K562 (cell line): ENCODE results near the gene TMEM63A. TPM values are rescaled to one million over a fixed set of nuclear protein-coding genes. Genes with fewer than 3 reads are reported as not detected.

Experiments
- ATAC-seq: fragments of 200-7000 bp; cut with Tn5 transposase; 3 replicates; pipeline ENCODE4 v1.9.1; 2020; ENCODE audit warnings: moderate library complexity
- BruUV-seq: library from RNA; stranded (reverse); fragments of 400-500 nt; replicated peaks from 2 replicates; lab custom pipeline; 2021; lab: Mats Ljungman, UMichigan
- CTCF ChIA-PET: fragments of 300-600 bp; formaldehyde crosslinking; extraction: SDS; loops from one replicate; lab custom pipeline; 2021; ENCODE audit warnings: low intra/inter-chr PET ratio; lab: Yijun Ruan, JAX
- POLR2A ChIA-PET: fragments of 300-600, 350-650 bp; sonication (Branson Sonifier 250); formaldehyde crosslinking; extraction: SDS; loops from one replicate; lab custom pipeline; 2021; ENCODE audit warnings: antibody characterized with exemption, inconsistent platforms; lab: Yijun Ruan, JAX
- DNase-seq, 4 experiments: peaks; one replicate each; pipeline versions ENCODE4 v3.0.0 to v3.0.0-alpha.2; 2011 to 2018; ENCODE audit warnings: low spot score in 3 of 4, mixed read lengths in 3 of 4; ENCODE audit errors: extremely low read depth in 1 of 4
- FAIRE-seq: peaks from 2 replicates; lab custom pipeline; 2011; peaks lifted over from hg19 to GRCh38; lab: Jason Lieb, UNC
- H2AFZ ChIP-seq: 2 replicates; pipeline ENCODE4 v1.6.0; 2011; ENCODE audit warnings: low read depth, low read length, control low read depth, inconsistent platforms
- H3K27ac ChIP-seq: fragments of 200-600 bp; 3 replicates; pipeline ENCODE4 v1.8.0; 2011; ENCODE audit warnings: low read depth, mild to moderate bottlenecking, control low read depth, inconsistent platforms, low read length, moderate library complexity, mixed read lengths; ENCODE audit errors: extremely low read depth
- H3K27me3 ChIP-seq, 2 experiments: fragments of 300-600 bp in 1 of 2; 2 replicates in 1 of 2; 3 replicates in 1 of 2; pipeline versions ENCODE4 v1.6.0 to v1.8.0; 2011; ENCODE audit warnings: inconsistent platforms in 2 of 2, low read length in 2 of 2, mild to moderate bottlenecking in 1 of 2, mixed read lengths in 1 of 2, moderate library complexity in 1 of 2; ENCODE audit not compliant: control insufficient read depth in 2 of 2, insufficient read depth in 2 of 2
- H3K36me3 ChIP-seq: fragments of 300-600 bp; 3 replicates; pipeline ENCODE4 v1.8.0; 2011; ENCODE audit warnings: mild to moderate bottlenecking, low read length, inconsistent platforms; ENCODE audit not compliant: control insufficient read depth, insufficient read depth
- H3K4me1 ChIP-seq, 2 experiments: fragments of 200-600 bp in 1 of 2; replicated peaks in 1 of 2; 2 replicates in 1 of 2; 3 replicates in 1 of 2; pipeline versions ENCODE4 v1.5.1 to v1.8.0; 2011; ENCODE audit warnings: inconsistent platforms in 2 of 2, low read length in 2 of 2, mild to moderate bottlenecking in 1 of 2, mixed read lengths in 1 of 2, moderate library complexity in 1 of 2; ENCODE audit not compliant: control insufficient read depth in 2 of 2, insufficient read depth in 2 of 2
- H3K4me2 ChIP-seq: 2 replicates; pipeline ENCODE4 v1.6.1; 2011; ENCODE audit warnings: low read length, control low read depth, inconsistent platforms, mixed read lengths; ENCODE audit not compliant: insufficient read depth
- H3K4me3 ChIP-seq: fragments of 200-600 bp; sonication (generic), shearing (Covaris generic); 2 replicates; pipeline ENCODE4 v1.5.1; 2016; ENCODE audit warnings: control low read depth, inconsistent platforms
- H3K79me2 ChIP-seq: fragments of 200-600 bp; 3 replicates; pipeline ENCODE4 v1.8.0; 2011; ENCODE audit warnings: low read length, inconsistent platforms; ENCODE audit not compliant: control insufficient read depth, insufficient read depth
- H3K9ac ChIP-seq, 2 experiments: 2 replicates each; pipeline versions ENCODE4 v1.6.0 to v1.6.1; 2011; ENCODE audit warnings: low read depth in 2 of 2, low read length in 2 of 2, control low read depth in 1 of 2, inconsistent platforms in 1 of 2, mild to moderate bottlenecking in 1 of 2, mixed read lengths in 1 of 2; ENCODE audit not compliant: insufficient read depth in 1 of 2
- H3K9me1 ChIP-seq: one replicate; pipeline ENCODE4 v1.6.0; 2011; ENCODE audit warnings: inconsistent platforms, mild to moderate bottlenecking, low read length, moderate library complexity; ENCODE audit not compliant: control insufficient read depth, insufficient read depth
- H3K9me3 ChIP-seq: replicated peaks from 2 replicates; pipeline ENCODE4 v1.5.1; 2011; ENCODE audit warnings: low read depth, low read length, inconsistent platforms; ENCODE audit not compliant: control insufficient read depth, insufficient read depth
- H4K20me1 ChIP-seq: replicated peaks from 2 replicates; pipeline ENCODE4 v1.6.1; 2011; ENCODE audit warnings: low read length, inconsistent platforms, mixed read lengths; ENCODE audit not compliant: control insufficient read depth, insufficient read depth
- CTCF ChIP-seq, 3 experiments: IDR thresholded peaks in 2 of 3; conservative IDR thresholded peaks in 1 of 3; 2 replicates each; pipeline ENCODE4 v1.5.1; 2011 to 2012; ENCODE audit warnings: low read length in 3 of 3, mild to moderate bottlenecking in 3 of 3, control low read depth in 2 of 3, improper control_type of control experiment in 1 of 3, inconsistent platforms in 1 of 3, low read depth in 1 of 3, mixed read lengths in 1 of 3, moderate library complexity in 1 of 3; ENCODE audit not compliant: insufficient read depth in 2 of 3
- JUND ChIP-seq, 2 experiments: IDR thresholded peaks; 2 replicates in 1 of 2; 3 replicates in 1 of 2; pipeline ENCODE4 v1.6.1; 2011; ENCODE audit warnings: borderline replicate concordance in 2 of 2, low read depth in 2 of 2, low read length in 2 of 2, improper control_type of control experiment in 1 of 2, missing biosample characterization in 1 of 2, missing genetic modification characterization in 1 of 2, missing genetic modification reagents in 1 of 2
- KLF16 ChIP-seq: IDR thresholded peaks from 2 replicates; pipeline ENCODE4 v1.6.1; 2016; ENCODE audit warnings: antibody characterized with exemption
- MBD1 ChIP-seq: fragments of 250-450 bp; sonication (Bioruptor Pico); IDR thresholded peaks from 2 replicates; pipeline ENCODE4 v1.8.0; 2022; ENCODE audit warnings: inconsistent platforms
- MBD2 ChIP-seq: sonication (generic); IDR thresholded peaks from 2 replicates; pipeline ENCODE4 v1.6.1; 2016; ENCODE audit warnings: low read depth, borderline replicate concordance
- MECOM ChIP-seq: fragments of 250-450 bp; sonication (Bioruptor Pico); IDR thresholded peaks from 2 replicates; pipeline ENCODE4 v1.8.0; 2022; ENCODE audit warnings: inconsistent platforms
- OTX1 ChIP-seq: fragments of 450-650 bp; formaldehyde crosslinking; IDR thresholded peaks from 2 replicates; pipeline ENCODE4 v1.4.0; 2022; ENCODE audit warnings: mild to moderate bottlenecking
- SAFB ChIP-seq: fragments of 200-400 bp; formaldehyde crosslinking; IDR thresholded peaks from 2 replicates; pipeline ENCODE4 v1.6.1; 2017; ENCODE audit warnings: low read depth, low read length, borderline replicate concordance
- SMC3 ChIP-seq: conservative IDR thresholded peaks from 2 replicates; pipeline ENCODE4 v1.6.1; 2011; ENCODE audit warnings: low read depth, low read length, improper control_type of control experiment; ENCODE audit not compliant: insufficient read depth
- XRCC5 ChIP-seq: fragments of 200-400 bp; formaldehyde crosslinking; IDR thresholded peaks from 2 replicates; pipeline ENCODE4 v1.6.1; 2017; ENCODE audit warnings: low read depth, mild to moderate bottlenecking, low read length
- WGBS: fragments of 100-300 bp; shearing (Covaris generic); methylation state at CpG from one replicate; pipeline ENCODE4 v1.1.6; 2016; ENCODE audit warnings: low coverage, mixed read lengths; ENCODE audit not compliant: insufficient coverage; ENCODE audit errors: missing lambda C conversion rate; 5-methylcytosine and 5-hydroxymethylcytosine counted together
- in situ Hi-C: fragments of 300-500 bp; cut with MboI; formaldehyde crosslinking; loops from 4 replicates; pipeline ENCODE4 v1.15.0; 2018; ENCODE audit warnings: inconsistent platforms, mixed read lengths
- intact Hi-C: fragments of 100-400 bp; cut with micrococcal nuclease; formaldehyde crosslinking; loops from 2 replicates; pipeline ENCODE4 v1.14.2; 2022
- polyA plus RNA-seq, 8 experiments: library from polyadenylated mRNA; depleted of rRNA in 4 of 8; stranded (reverse) in 5 of 8; unstranded in 3 of 8; fragments of >200 nt; fragmentation: Nextera tagmentation in 2 of 8; fragmentation: Illumina TruSeq in 1 of 8; extraction: Ambion mirVana in 2 of 8; extraction: Trizol in 1 of 8; gene quantifications; 2 replicates each; pipeline versions ENCODE4 v1.2.1 to v1.2.3, GENCODE V29; 2011 to 2014; ENCODE audit warnings: inconsistent platforms in 1 of 8, missing spikeins in 1 of 8
- total RNA-seq, 7 experiments: library from RNA; depleted of rRNA in 6 of 7; stranded (reverse); fragments of >200 nt in 6 of 7; fragmentation: Illumina TruSeq in 2 of 7; extraction: Trizol in 2 of 7; gene quantifications; 2 replicates each; pipeline versions ENCODE4 v1.2.1 to v1.2.3, GENCODE V29; 2011 to 2021; ENCODE audit warnings: low replicate concordance in 1 of 7
- TF ChIP-seq, protein P1 (sequence below): sonication (generic); formaldehyde crosslinking; IDR thresholded peaks from 2 replicates; pipeline ENCODE4 v1.8.1; 2023; ENCODE audit warnings: mild to moderate bottlenecking, missing genetic modification reagents
- TF ChIP-seq, protein P2 (sequence below): sonication (generic); formaldehyde crosslinking; IDR thresholded peaks from 2 replicates; pipeline ENCODE4 v1.8.0; 2022; ENCODE audit warnings: missing genetic modification reagents, mild to moderate bottlenecking, moderate library complexity, borderline replicate concordance
- TF ChIP-seq, protein P3 (sequence below): sonication (generic); formaldehyde crosslinking; IDR thresholded peaks from 2 replicates; pipeline ENCODE4 v1.8.1; 2022; ENCODE audit warnings: missing genetic modification reagents

The TMEM63A gene
- total and polyA plus RNA-seq, 9 of the 15 experiments (the other 6 are each of a cell fraction or from before 2014, with no cell fraction given), result 2.0 to 54.6 (median 17.5) TPM

GRCh38 chr1:225877580-225877979 lies 4.6 kb downstream of the TMEM63A start:
- CTCF ChIA-PET, result no interaction called here
- in situ Hi-C loops, result loop anchor here (5.0 kb wide), 1 partner anchor 80 kb away; no protein-coding TSS in a partner anchor
- H3K4me2 ChIP-seq, result no peak overlapping the region
- peak; percentile 39; the same call in 1 of the 2 replicates for TF ChIP-seq KLF16
- no peak for TF ChIP-seq OTX1 (CRISPR knock-in tag)
- TF ChIP-seq, protein P1, sequence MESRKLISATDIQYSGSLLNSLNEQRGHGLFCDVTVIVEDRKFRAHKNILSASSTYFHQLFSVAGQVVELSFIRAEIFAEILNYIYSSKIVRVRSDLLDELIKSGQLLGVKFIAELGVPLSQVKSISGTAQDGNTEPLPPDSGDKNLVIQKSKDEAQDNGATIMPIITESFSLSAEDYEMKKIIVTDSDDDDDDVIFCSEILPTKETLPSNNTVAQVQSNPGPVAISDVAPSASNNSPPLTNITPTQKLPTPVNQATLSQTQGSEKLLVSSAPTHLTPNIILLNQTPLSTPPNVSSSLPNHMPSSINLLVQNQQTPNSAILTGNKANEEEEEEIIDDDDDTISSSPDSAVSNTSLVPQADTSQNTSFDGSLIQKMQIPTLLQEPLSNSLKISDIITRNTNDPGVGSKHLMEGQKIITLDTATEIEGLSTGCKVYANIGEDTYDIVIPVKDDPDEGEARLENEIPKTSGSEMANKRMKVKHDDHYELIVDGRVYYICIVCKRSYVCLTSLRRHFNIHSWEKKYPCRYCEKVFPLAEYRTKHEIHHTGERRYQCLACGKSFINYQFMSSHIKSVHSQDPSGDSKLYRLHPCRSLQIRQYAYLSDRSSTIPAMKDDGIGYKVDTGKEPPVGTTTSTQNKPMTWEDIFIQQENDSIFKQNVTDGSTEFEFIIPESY (CRISPR knock-in tag), result no peak
- no peak for TF ChIP-seq SAFB
- TF ChIP-seq CTCF (IDR thresholded peaks at IDR 0.05 in 2 of 3, conservative IDR thresholded peaks at IDR 0.05 in 1 of 3; ENCODE audit: insufficient read depth in 2 of 3, low read depth in 1 of 3, low read length in 3 of 3), result peak; percentile 73 to 82 (median 77)
- 0 out of 2 replicates have a peak, but pooled peaks have one; percentile 18 for TF ChIP-seq SMC3
- no peak for TF ChIP-seq MECOM (CRISPR knock-in tag)
- TF ChIP-seq, protein P2, sequence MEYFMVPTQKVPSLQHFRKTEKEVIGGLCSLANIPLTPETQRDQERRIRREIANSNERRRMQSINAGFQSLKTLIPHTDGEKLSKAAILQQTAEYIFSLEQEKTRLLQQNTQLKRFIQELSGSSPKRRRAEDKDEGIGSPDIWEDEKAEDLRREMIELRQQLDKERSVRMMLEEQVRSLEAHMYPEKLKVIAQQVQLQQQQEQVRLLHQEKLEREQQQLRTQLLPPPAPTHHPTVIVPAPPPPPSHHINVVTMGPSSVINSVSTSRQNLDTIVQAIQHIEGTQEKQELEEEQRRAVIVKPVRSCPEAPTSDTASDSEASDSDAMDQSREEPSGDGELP (CRISPR knock-in tag), result 0 out of 2 replicates have a peak, but pooled peaks have one; percentile 20
- TF ChIP-seq, protein P3, sequence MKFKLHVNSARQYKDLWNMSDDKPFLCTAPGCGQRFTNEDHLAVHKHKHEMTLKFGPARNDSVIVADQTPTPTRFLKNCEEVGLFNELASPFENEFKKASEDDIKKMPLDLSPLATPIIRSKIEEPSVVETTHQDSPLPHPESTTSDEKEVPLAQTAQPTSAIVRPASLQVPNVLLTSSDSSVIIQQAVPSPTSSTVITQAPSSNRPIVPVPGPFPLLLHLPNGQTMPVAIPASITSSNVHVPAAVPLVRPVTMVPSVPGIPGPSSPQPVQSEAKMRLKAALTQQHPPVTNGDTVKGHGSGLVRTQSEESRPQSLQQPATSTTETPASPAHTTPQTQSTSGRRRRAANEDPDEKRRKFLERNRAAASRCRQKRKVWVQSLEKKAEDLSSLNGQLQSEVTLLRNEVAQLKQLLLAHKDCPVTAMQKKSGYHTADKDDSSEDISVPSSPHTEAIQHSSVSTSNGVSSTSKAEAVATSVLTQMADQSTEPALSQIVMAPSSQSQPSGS (CRISPR knock-in tag), result no peak
- no peak for TF ChIP-seq MBD2
- 0 out of 2 replicates have a peak, but pooled peaks have one; percentile 34 for TF ChIP-seq XRCC5
- 0 out of 2 replicates have a peak, but pooled peaks have one; percentile 24 for TF ChIP-seq JUND (IDR thresholded peaks at IDR 0.05; ENCODE audit: borderline replicate concordance, low read depth, low read length)
- no peak for TF ChIP-seq JUND (tag; IDR thresholded peaks at IDR 0.05; ENCODE audit: borderline replicate concordance, low read depth, low read length)
- no peak for TF ChIP-seq MBD1

More at GRCh38 chr1:225877580-225877979, 4.6 kb downstream of the TMEM63A start:
- Histone ChIP-seq H3K4me1 (peaks cover 23 to 36% of the 10 kb centered on the region in 2 experiments; a peak in 4 of 5 replicates), H3K27ac (no peak overlapping the region), H3K27me3 (no peaks in the 10 kb centered on the region), H2AFZ (no peak overlapping the region), H3K36me3 (peaks cover 72% of the 10 kb centered on the region), H3K9ac (peak overlapping the region in 1 of 2 experiments; percentile 3; a peak in 1 of 4 replicates), H4K20me1 (peaks cover 17% of the 10 kb centered on the region; the same call in 1 of the 2 replicates), H3K9me1 (peaks cover 6% of the 10 kb centered on the region), H3K9me3 (no peaks in the 10 kb centered on the region), H3K4me3 (no peak overlapping the region), H3K79me2 (peaks cover 42% of the 10 kb centered on the region)
- FAIRE-seq, result peak; percentile 75
- intact Hi-C loops, result no loop called here
- 70% methylated on average over 10 of the region's 10 CpGs for WGBS
- BruUV-seq, result no TSS peak
- peak in 3 of 4 experiments; percentile 60 to 75 (median 63) for DNase-seq
- peak; percentile 30 for ATAC-seq
- POLR2A ChIA-PET, result interaction anchor here (1.4 to 2.2 kb wide), 2 partner anchors 8 to 13 kb away, joined by 5 to 9 read pairs; no protein-coding TSS in a partner anchor
